GM23338 (cell line): ENCODE results near the gene CPNE2. TPM values are rescaled to one million over a fixed set of nuclear protein-coding genes. Genes with fewer than 3 reads are reported as not detected.
A peak's percentile ranks its signal among the peaks of the same experiment; 100 is the strongest.

ENCODE experiments used
- ATAC-seq: fragments of 200-7000 bp; cut with Tn5 transposase; 3 replicates; pipeline ENCODE4 v1.9.1; 2020
- DNase-seq: peaks from one replicate; pipeline ENCODE4 v3.0.0-alpha.2; 2015; ENCODE audit warnings: low spot score
- H2AFZ ChIP-seq: fragments of 200-600 bp; sonication (generic); 2 replicates; pipeline ENCODE4 v1.8.0; 2016; ENCODE audit warnings: antibody characterized with exemption, mild to moderate bottlenecking, moderate library complexity
- H3F3A ChIP-seq: fragments of 200-600 bp; sonication (generic); replicated peaks from 2 replicates; pipeline ENCODE4 v1.8.0; 2017; ENCODE audit warnings: antibody characterized with exemption, mixed run types, low read depth
- H3K27ac ChIP-seq: fragments of 200-600 bp; sonication (generic); 2 replicates; pipeline ENCODE4 v1.6.1; 2016; ENCODE audit warnings: low read depth
- H3K27me3 ChIP-seq: fragments of 200-600 bp; sonication (generic); 2 replicates; pipeline ENCODE4 v1.8.0; 2016; ENCODE audit warnings: mild to moderate bottlenecking, mixed run types, moderate library complexity; ENCODE audit not compliant: insufficient read depth
- H3K36me3 ChIP-seq: fragments of 200-600 bp; sonication (generic); 2 replicates; pipeline ENCODE4 v1.8.0; 2016; ENCODE audit warnings: mild to moderate bottlenecking; ENCODE audit not compliant: insufficient read depth
- H3K4me1 ChIP-seq: fragments of 200-600 bp; sonication (generic); 2 replicates; pipeline ENCODE4 v1.8.0; 2016; ENCODE audit warnings: mild to moderate bottlenecking, moderate library complexity; ENCODE audit not compliant: insufficient read depth
- H3K4me2 ChIP-seq: fragments of 200-600 bp; sonication (generic); 2 replicates; pipeline ENCODE4 v1.7.1; 2017; ENCODE audit warnings: mixed run types
- H3K4me3 ChIP-seq: fragments of 200-600 bp; sonication (generic); 2 replicates; pipeline ENCODE4 v1.6.1; 2016; ENCODE audit warnings: mixed run types
- H3K79me2 ChIP-seq: fragments of 200-600 bp; sonication (generic); replicated peaks from 2 replicates; pipeline ENCODE4 v1.8.0; 2017; ENCODE audit warnings: mild to moderate bottlenecking; ENCODE audit not compliant: insufficient read depth
- H3K9me2 ChIP-seq: fragments of 200-600 bp; sonication (generic); 2 replicates; pipeline ENCODE4 v1.8.0; 2017; ENCODE audit not compliant: insufficient read depth
- H4K20me1 ChIP-seq: fragments of 200-600 bp; sonication (generic); replicated peaks from 2 replicates; pipeline ENCODE4 v1.8.0; 2017; ENCODE audit warnings: mild to moderate bottlenecking; ENCODE audit not compliant: insufficient read depth
- H3K27ac Mint-ChIP-seq: 2 replicates; pipeline ENCODE4 v1.8.0; 2020; ENCODE audit warnings: inconsistent platforms, mild to moderate bottlenecking, moderate library complexity, mixed read lengths
- H3K27me3 Mint-ChIP-seq: 3 replicates; pipeline ENCODE4 v1.8.0; 2022; ENCODE audit warnings: low read depth, mild to moderate bottlenecking, moderate library complexity, mixed read lengths, inconsistent platforms; ENCODE audit not compliant: insufficient read depth, poor library complexity
- H3K36me3 Mint-ChIP-seq: 3 replicates; pipeline ENCODE4 v1.8.0; 2021; ENCODE audit warnings: low read depth, mild to moderate bottlenecking, inconsistent platforms, moderate library complexity, mixed read lengths
- H3K4me1 Mint-ChIP-seq: 3 replicates; pipeline ENCODE4 v1.8.0; 2020; ENCODE audit warnings: mild to moderate bottlenecking, inconsistent platforms, mixed read lengths
- H3K4me3 Mint-ChIP-seq: 3 replicates; pipeline ENCODE4 v1.8.0; 2021; ENCODE audit warnings: moderate library complexity, mild to moderate bottlenecking, inconsistent platforms, mixed read lengths
- H3K9me3 Mint-ChIP-seq: 3 replicates; pipeline ENCODE4 v1.8.0; 2020; ENCODE audit warnings: moderate library complexity, mild to moderate bottlenecking, inconsistent platforms, mixed read lengths
- CREB1 ChIP-seq: fragments of 250-450 bp; sonication (Bioruptor Pico); IDR thresholded peaks from 2 replicates; pipeline ENCODE4 v1.5.0; 2020; ENCODE audit warnings: low read depth, mild to moderate bottlenecking, moderate library complexity
- CTCF ChIP-seq, 2 experiments: fragments of 200-600 bp in 1 of 2; sonication (generic) in 1 of 2; conservative IDR thresholded peaks; 2 replicates each; pipeline versions ENCODE4 v1.5.1 to v1.6.1; 2016 to 2017; ENCODE audit warnings: antibody characterized with exemption in 2 of 2, low read depth in 2 of 2, mild to moderate bottlenecking in 2 of 2, moderate library complexity in 1 of 2
- ETS1 ChIP-seq: IDR thresholded peaks from 2 replicates; pipeline ENCODE4 v1.6.1; 2016; ENCODE audit warnings: antibody characterized with exemption
- EZH2 ChIP-seq: fragments of 200-600 bp; sonication (generic); IDR thresholded peaks from one replicate; pipeline ENCODE4 v1.8.0; 2017; ENCODE audit warnings: antibody characterized with exemption, mild to moderate bottlenecking, low read depth; ENCODE audit not compliant: unreplicated experiment
- NANOG ChIP-seq: IDR thresholded peaks from 2 replicates; pipeline ENCODE4 v1.6.1; 2016; ENCODE audit warnings: antibody characterized with exemption, borderline replicate concordance
- REST ChIP-seq: IDR thresholded peaks from one replicate; pipeline ENCODE4 v1.6.1; 2018; ENCODE audit warnings: antibody characterized with exemption; ENCODE audit not compliant: unreplicated experiment
- ZNF114 ChIP-seq: fragments of 250-450 bp; sonication (Bioruptor Pico); IDR thresholded peaks from 2 replicates; pipeline ENCODE4 v1.5.0; 2020; ENCODE audit warnings: mild to moderate bottlenecking, moderate library complexity
- ZNF331 ChIP-seq: fragments of 250-450 bp; sonication (Bioruptor Pico); IDR thresholded peaks from 2 replicates; pipeline ENCODE4 v1.5.0; 2020; ENCODE audit warnings: low read depth, mild to moderate bottlenecking, moderate library complexity
- ZNF462 ChIP-seq: fragments of 250-450 bp; sonication (Bioruptor Pico); IDR thresholded peaks from 2 replicates; pipeline ENCODE4 v1.5.0; 2020; ENCODE audit warnings: mild to moderate bottlenecking, moderate library complexity
- polyA plus RNA-seq: library from polyadenylated mRNA; unstranded; fragments of >200 nt; fragmentation: Nextera tagmentation; extraction: Ambion mirVana; gene quantifications from 2 replicates; pipeline ENCODE4 v1.2.1, GENCODE V29; 2016
- total RNA-seq: library from RNA; depleted of rRNA; stranded (reverse); fragments of >200 nt; shearing (Covaris generic); gene quantifications from 2 replicates; pipeline ENCODE4 v1.2.3, GENCODE V29; 2014

CPNE2 gene
- total and polyA plus RNA-seq, 2 experiments from 2014 or later, result 7.1 to 11.3 TPM

GRCh38 chr16:57093666-57094564, 1.5 kb downstream of the CPNE2 start:
- Histone ChIP-seq H4K20me1 (no peaks in the 10 kb centered on the region; the same call in 1 of the 2 replicates), H3F3A (peaks cover 4% of the 10 kb centered on the region; the same call in 1 of the 2 replicates), H3K79me2 (no peaks in the 10 kb centered on the region), H3K27ac (no peak overlapping the region), H2AFZ (peak overlapping the region; percentile 93), H3K27me3 (peaks cover 36% of the 10 kb centered on the region), H3K9me2 (no peaks in the 10 kb centered on the region), H3K4me1 (peaks cover 14% of the 10 kb centered on the region), H3K36me3 (no peaks in the 10 kb centered on the region), H3K4me2 (peak overlapping the region; percentile 88), H3K4me3 (peak overlapping the region; percentile 64)
- H3K4me3 Mint-ChIP-seq, result peak overlapping the region; percentile 81
- H3K27me3 Mint-ChIP-seq, result peaks cover 19% of the 10 kb centered on the region
- TF ChIP-seq ZNF114 (CRISPR knock-in tag) (no peak), ZNF462 (CRISPR knock-in tag) (no peak), CREB1 (CRISPR knock-in tag) (no peak), CTCF (conservative IDR thresholded peaks at IDR 0.05; ENCODE audit: low read depth in 2 of 2) (no peak), NANOG (no peak), ETS1 (no peak), ZNF331 (CRISPR knock-in tag) (no peak), REST (no peak), EZH2 (no peak)
- no peak overlapping the region for H3K27ac Mint-ChIP-seq
- ATAC-seq, result no peak
- H3K9me3 Mint-ChIP-seq, result no peaks in the 10 kb centered on the region
- H3K4me1 Mint-ChIP-seq, result peaks cover 15% of the 10 kb centered on the region
- no peaks in the 10 kb centered on the region for H3K36me3 Mint-ChIP-seq
- no peak for DNase-seq
